ENCODE data around the gene SND1. TPM values are rescaled to one million over a fixed set of nuclear protein-coding genes. Genes with fewer than 3 reads are reported as not detected.

Gene SND1
- total RNA-seq, 1 experiment from 2014 or later, result 218 TPM

- Mint-ChIP-seq H3K9me3 (no peaks in the 10 kb centered on the region), H3K4me3 (no peak overlapping the region), H3K27ac (no peak overlapping the region), H3K36me3 (ENCODE audit: insufficient read depth in 1 of 3, low read depth in 3 of 3) (peaks cover 0 to 3% (median 0%) of the 10 kb centered on the region in 3 experiments; a peak in 1 of 7 replicates), H3K4me1 (peaks cover 7 to 9% of the 10 kb centered on the region in 2 experiments; a peak in 3 of 4 replicates), H3K27me3 (ENCODE audit: low read depth) (no peaks in the 10 kb centered on the region)
- Histone ChIP-seq H2AK5ac (ENCODE audit: insufficient read length, low read length) (no peak overlapping the region), H2BK15ac (ENCODE audit: low read depth, low read length) (no peak overlapping the region), H3K23ac (ENCODE audit: insufficient read length, low read depth, low read length) (no peak overlapping the region), H4K5ac (ENCODE audit: insufficient read length, low read depth, low read length) (no peak overlapping the region), H3K4me1 (ENCODE audit: insufficient read depth, low read length) (no peaks in the 10 kb centered on the region), H3K79me2 (ENCODE audit: insufficient read depth, low read length) (no peaks in the 10 kb centered on the region; the same call in 1 of the 2 replicates), H3K4me2 (ENCODE audit: insufficient read depth, insufficient read length, low read length) (no peak overlapping the region), H2AFZ (ENCODE audit: low read length) (no peak overlapping the region), H3K23me2 (ENCODE audit: insufficient read length, low read depth, low read length, poor library complexity, severe bottlenecking) (no peaks in the 10 kb centered on the region), H3K56ac (ENCODE audit: insufficient read length, low read depth, low read length) (no peak overlapping the region), H3K14ac (ENCODE audit: insufficient read depth, low read length) (no peak overlapping the region), H2BK120ac (ENCODE audit: low read depth, low read length, poor library complexity, severe bottlenecking) (no peak overlapping the region), H3K9me3 (ENCODE audit: control insufficient read depth, low read depth, low read length) (no peaks in the 10 kb centered on the region), H4K20me1 (ENCODE audit: control insufficient read depth, insufficient read depth, insufficient read length) (no peaks in the 10 kb centered on the region), H3K9ac (ENCODE audit: extremely low read depth, insufficient read length, low read length) (no peak overlapping the region), H3K27me3 (ENCODE audit: insufficient read depth, low read length) (no peaks in the 10 kb centered on the region), H4K91ac (ENCODE audit: insufficient read length, low read depth, low read length) (no peak overlapping the region), H2BK12ac (ENCODE audit: insufficient read length, low read depth, low read length) (no peak overlapping the region), H2BK5ac (ENCODE audit: insufficient read length, low read length) (no peak overlapping the region), H3T11ph (ENCODE audit: low read length) (no peak overlapping the region), H3K18ac (ENCODE audit: insufficient read length, low read depth, low read length) (no peak overlapping the region), H3K4ac (ENCODE audit: low read depth, low read length) (no peak overlapping the region), H3K27ac (ENCODE audit: insufficient read length, low read depth, low read length) (no peak overlapping the region), H3K79me1 (ENCODE audit: insufficient read depth, low read depth, low read length, poor library complexity, severe bottlenecking) (peaks cover 6% of the 10 kb centered on the region), H2BK20ac (ENCODE audit: low read depth, low read length, poor library complexity, severe bottlenecking) (no peak overlapping the region), H4K8ac (replicated peaks; ENCODE audit: insufficient read length, low read depth, low read length) (no peak overlapping the region)
- no peak for DNase-seq
- WGBS (ENCODE audit: extremely low coverage, insufficient read length, low lambda C conversion rate), result no CpG with 5 or more reads among the region's 4 CpGs
- TF ChIP-seq CTCF (conservative IDR thresholded peaks at IDR 0.05), result no peak
Observed at GRCh38 chr7:127879436-127879835, 227.4 kb downstream of the SND1 start.

All from H9 (cell line).